ENCODE results near the gene UCN3. TPM values are rescaled to one million over a fixed set of nuclear protein-coding genes. Genes with fewer than 3 reads are reported as not detected.

UCN3 gene
- total RNA-seq, 1 experiment from 2014 or later: not detected

GRCh38 chr10:5391790-5392189 is 27.0 kb downstream of the UCN3 start:
- peaks cover 4% of the 10 kb centered on the region in 2 experiments; a peak in 3 of 4 replicates for H3K4me1 Mint-ChIP-seq
- no peak overlapping the region for H2BK15ac ChIP-seq (ENCODE audit: low read depth, low read length)
- no peak overlapping the region for H2BK12ac ChIP-seq (ENCODE audit: insufficient read length, low read depth, low read length)
- H3K18ac ChIP-seq (ENCODE audit: insufficient read length, low read depth, low read length): no peak overlapping the region
- H3T11ph ChIP-seq (ENCODE audit: low read length): no peak overlapping the region
- no peak overlapping the region for H3K14ac ChIP-seq (ENCODE audit: insufficient read depth, low read length)
- no peak overlapping the region for H3K4me2 ChIP-seq (ENCODE audit: insufficient read depth, insufficient read length, low read length)
- no peaks in the 10 kb centered on the region for H3K27me3 Mint-ChIP-seq (ENCODE audit: low read depth)
- H3K23ac ChIP-seq (ENCODE audit: insufficient read length, low read depth, low read length): no peak overlapping the region
- H3K79me1 ChIP-seq (ENCODE audit: insufficient read depth, low read depth, low read length, poor library complexity, severe bottlenecking): no peaks in the 10 kb centered on the region
- H3K9ac ChIP-seq (ENCODE audit: extremely low read depth, insufficient read length, low read length): no peak overlapping the region
- no peaks in the 10 kb centered on the region for H3K27me3 ChIP-seq (ENCODE audit: insufficient read depth, low read length)
- no peak overlapping the region for H2BK20ac ChIP-seq (ENCODE audit: low read depth, low read length, poor library complexity, severe bottlenecking)
- peaks cover 54 to 56% of the 10 kb centered on the region in 2 experiments for H3K9me3 Mint-ChIP-seq
- H3K27ac Mint-ChIP-seq: no peak overlapping the region
- H4K20me1 ChIP-seq (ENCODE audit: control insufficient read depth, insufficient read depth, insufficient read length): no peaks in the 10 kb centered on the region
- peaks cover 12 to 38% (median 32%) of the 10 kb centered on the region in 3 experiments for H3K36me3 Mint-ChIP-seq (ENCODE audit: insufficient read depth in 1 of 3, low read depth in 3 of 3)
- no peak overlapping the region for H2AK5ac ChIP-seq (ENCODE audit: insufficient read length, low read length)
- H3K4ac ChIP-seq (ENCODE audit: low read depth, low read length): no peak overlapping the region
- H3K9me3 ChIP-seq (ENCODE audit: control insufficient read depth, low read depth, low read length): peaks cover 13% of the 10 kb centered on the region
- H4K91ac ChIP-seq (ENCODE audit: insufficient read length, low read depth, low read length): no peak overlapping the region
- no peak for TF ChIP-seq CTCF (conservative IDR thresholded peaks at IDR 0.05)
- H4K5ac ChIP-seq (ENCODE audit: insufficient read length, low read depth, low read length): no peak overlapping the region
- no peaks in the 10 kb centered on the region for H3K4me1 ChIP-seq (ENCODE audit: insufficient read depth, low read length)
- H3K27ac ChIP-seq (ENCODE audit: insufficient read length, low read depth, low read length): no peak overlapping the region
- DNase-seq: no peak
- H2BK5ac ChIP-seq (ENCODE audit: insufficient read length, low read length): no peak overlapping the region
- H3K23me2 ChIP-seq (ENCODE audit: insufficient read length, low read depth, low read length, poor library complexity, severe bottlenecking): no peaks in the 10 kb centered on the region
- no peak overlapping the region for H3K56ac ChIP-seq (ENCODE audit: insufficient read length, low read depth, low read length)
- H2BK120ac ChIP-seq (ENCODE audit: low read depth, low read length, poor library complexity, severe bottlenecking): no peak overlapping the region
- WGBS (ENCODE audit: extremely low coverage, insufficient read length, low lambda C conversion rate): no CpG with 5 or more reads among the region's 3 CpGs
- H3K4me3 Mint-ChIP-seq: no peak overlapping the region
- H2AFZ ChIP-seq (ENCODE audit: low read length): no peak overlapping the region
- H4K8ac ChIP-seq (replicated peaks; ENCODE audit: insufficient read length, low read depth, low read length): no peak overlapping the region
- H3K79me2 ChIP-seq (ENCODE audit: insufficient read depth, low read length): no peaks in the 10 kb centered on the region

All from H9 (cell line).